GM12801 (cell line): ENCODE results near the gene GBA2.

Experiments
- TF ChIP-seq, protein P1 (sequence below): IDR thresholded peaks from one replicate; pipeline ENCODE4 v1.5.1; 2011; ENCODE audit warnings: control low read depth; ENCODE audit not compliant: insufficient read length; ENCODE audit errors: extremely low read depth

The GBA2 gene

DNA sequence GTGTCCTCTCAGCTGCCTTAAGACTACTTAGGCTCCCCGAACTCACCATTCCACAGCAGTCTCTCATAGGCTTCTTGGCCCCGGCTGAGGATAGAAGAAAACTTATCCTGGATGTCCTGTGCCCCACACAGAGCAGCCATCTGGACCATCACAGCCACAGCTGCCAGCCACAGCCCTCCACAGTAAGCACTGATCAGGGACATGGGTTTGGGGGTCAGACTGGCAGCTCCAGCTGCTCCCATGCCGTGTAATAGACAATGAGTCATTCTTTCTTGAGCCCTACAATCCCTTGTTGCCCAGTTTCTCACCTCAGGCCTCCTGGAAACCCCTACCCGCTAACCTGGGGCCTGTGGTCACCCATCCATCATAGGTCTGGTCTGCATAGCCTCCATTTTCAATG lies 10.8 kb downstream of the GBA2 start:
- TF ChIP-seq, protein P1, sequence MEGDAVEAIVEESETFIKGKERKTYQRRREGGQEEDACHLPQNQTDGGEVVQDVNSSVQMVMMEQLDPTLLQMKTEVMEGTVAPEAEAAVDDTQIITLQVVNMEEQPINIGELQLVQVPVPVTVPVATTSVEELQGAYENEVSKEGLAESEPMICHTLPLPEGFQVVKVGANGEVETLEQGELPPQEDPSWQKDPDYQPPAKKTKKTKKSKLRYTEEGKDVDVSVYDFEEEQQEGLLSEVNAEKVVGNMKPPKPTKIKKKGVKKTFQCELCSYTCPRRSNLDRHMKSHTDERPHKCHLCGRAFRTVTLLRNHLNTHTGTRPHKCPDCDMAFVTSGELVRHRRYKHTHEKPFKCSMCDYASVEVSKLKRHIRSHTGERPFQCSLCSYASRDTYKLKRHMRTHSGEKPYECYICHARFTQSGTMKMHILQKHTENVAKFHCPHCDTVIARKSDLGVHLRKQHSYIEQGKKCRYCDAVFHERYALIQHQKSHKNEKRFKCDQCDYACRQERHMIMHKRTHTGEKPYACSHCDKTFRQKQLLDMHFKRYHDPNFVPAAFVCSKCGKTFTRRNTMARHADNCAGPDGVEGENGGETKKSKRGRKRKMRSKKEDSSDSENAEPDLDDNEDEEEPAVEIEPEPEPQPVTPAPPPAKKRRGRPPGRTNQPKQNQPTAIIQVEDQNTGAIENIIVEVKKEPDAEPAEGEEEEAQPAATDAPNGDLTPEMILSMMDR: no peak

DNA sequence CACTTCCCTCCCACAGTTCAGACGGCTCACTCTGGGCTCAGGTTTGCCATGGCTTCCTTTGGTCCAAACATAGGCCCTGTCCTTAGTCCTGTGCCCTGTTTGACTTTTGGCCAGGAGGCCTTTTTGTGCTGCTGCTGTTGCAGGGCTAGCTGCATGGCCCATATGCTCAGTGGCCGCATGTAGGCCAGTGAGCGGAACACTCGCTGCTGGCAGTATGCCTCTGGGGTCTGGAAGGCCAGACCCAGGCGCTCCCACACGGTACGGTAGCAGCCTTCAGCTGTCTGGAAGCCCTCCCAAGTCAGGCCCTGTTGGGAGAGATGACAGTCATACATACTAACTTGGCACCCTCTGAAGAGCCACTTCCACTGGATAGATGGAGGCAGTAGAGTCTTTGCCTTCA lies 11.9 kb downstream of the GBA2 start:
- TF ChIP-seq, protein P1: no peak

DNA sequence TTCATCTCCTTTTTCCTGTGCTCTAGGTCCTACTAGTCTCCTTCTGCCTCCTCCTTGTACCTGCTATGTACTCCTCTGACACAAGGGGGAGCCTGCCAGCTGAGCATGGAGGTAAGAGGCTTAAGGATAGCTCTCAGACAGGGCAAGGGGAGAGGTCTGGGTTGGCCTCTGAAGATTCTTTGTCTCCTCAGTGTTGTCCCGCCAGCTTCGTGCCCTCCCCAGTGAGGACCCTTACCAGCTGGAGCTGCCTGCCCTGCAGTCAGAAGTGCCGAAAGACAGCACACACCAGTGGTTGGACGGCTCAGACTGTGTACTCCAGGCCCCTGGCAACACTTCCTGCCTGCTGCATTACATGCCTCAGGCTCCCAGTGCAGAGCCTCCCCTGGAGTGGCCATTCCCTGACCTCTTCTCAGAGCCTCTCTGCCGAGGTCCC lies 12.8 kb downstream of the GBA2 start:
- TF ChIP-seq, protein P1: peak; percentile 78

DNA sequence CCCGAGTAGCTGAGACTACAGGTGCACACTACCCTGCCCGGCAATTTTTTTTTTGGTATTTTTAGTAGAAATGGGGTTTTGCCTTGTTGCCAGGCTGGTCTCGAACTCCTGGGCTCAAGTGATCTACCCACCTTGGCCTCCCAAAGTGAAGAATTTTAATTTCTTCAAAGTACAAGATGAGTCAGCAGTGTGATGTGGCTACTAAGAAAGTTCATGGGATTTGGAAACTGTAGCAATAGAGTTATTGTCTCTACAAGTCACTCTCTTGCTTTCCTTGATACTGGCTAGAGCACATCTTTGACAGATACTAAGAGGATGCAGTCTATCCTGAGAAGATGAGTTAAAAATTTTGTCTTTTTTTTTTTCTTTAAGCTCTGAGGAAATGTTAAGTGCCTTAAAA lies 14.9 kb downstream of the GBA2 start:
- TF ChIP-seq, protein P1: no peak

DNA sequence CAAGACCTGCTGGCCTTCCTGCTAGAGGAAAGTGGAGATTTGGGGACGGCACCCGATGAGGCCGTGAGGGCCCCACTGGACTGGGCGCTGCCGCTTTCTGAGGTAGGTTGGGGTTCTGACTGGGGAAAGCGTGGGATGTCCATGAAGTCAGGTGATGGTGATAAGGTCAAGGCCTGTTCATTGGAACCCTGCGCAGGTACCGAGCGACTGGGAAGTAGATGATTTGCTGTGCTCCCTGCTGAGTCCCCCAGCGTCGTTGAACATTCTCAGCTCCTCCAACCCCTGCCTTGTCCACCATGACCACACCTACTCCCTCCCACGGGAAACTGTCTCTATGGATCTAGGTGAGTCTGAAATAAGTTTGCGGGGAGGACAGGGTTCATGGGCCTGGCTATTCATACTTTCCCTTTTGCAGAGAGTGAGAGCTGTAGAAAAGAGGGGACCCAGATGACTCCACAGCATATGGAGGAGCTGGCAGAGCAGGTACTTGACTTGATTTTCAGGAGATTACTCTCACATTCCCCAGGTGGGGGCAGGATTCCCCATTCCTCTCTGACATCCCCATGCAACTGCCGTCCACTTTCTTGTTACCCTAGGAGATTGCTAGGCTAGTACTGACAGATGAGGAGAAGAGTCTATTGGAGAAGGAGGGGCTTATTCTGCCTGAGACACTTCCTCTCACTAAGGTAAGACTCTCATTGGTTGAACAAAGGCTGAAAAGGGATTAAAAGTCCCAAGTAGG lies 16.1 kb downstream of the GBA2 start:
- TF ChIP-seq, protein P1: no peak

DNA sequence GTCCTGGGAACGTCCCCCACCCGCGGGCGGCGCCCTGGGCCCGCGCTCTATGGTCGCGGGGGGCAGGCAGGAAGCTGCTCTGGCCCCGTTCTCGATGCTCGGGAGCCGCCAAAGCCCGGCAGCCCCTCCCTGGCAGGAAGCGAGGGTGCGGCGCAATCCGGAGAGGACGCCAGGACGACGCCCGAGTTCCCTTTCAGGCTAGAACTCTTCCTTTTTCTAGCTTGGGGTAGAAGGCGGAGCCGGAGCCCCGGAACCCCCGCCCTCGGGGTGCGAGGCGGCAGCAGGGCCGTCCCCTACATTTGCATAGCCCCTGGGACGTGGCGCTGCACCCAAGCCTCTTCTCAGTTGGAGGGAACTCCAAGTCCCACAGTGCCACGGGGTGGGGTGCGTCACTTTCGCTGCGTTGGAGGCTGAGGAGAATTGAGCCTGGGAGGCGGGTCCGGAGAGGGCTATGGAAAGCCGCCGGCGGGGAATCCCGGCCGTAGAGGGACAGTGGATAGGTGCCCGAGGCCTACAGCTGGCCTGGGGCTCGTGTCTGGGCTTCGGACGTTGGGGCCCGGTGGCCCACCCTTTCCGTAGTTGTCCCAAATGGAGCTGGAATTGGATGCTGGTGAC lies 16.7 kb downstream of the GBA2 start, which contains the start of the genes CREB3 and TLN1:
CREB3 (plus strand) TSS at position 482 of the 615 bp plus-strand sequence; CDS start at position 589, 107 bp downstream.
TLN1 (minus strand) TSS at position 11 of the 615 bp plus-strand sequence. CDS start 6,501 bp downstream, outside the sequence.
- TF ChIP-seq, protein P1: no peak

DNA sequence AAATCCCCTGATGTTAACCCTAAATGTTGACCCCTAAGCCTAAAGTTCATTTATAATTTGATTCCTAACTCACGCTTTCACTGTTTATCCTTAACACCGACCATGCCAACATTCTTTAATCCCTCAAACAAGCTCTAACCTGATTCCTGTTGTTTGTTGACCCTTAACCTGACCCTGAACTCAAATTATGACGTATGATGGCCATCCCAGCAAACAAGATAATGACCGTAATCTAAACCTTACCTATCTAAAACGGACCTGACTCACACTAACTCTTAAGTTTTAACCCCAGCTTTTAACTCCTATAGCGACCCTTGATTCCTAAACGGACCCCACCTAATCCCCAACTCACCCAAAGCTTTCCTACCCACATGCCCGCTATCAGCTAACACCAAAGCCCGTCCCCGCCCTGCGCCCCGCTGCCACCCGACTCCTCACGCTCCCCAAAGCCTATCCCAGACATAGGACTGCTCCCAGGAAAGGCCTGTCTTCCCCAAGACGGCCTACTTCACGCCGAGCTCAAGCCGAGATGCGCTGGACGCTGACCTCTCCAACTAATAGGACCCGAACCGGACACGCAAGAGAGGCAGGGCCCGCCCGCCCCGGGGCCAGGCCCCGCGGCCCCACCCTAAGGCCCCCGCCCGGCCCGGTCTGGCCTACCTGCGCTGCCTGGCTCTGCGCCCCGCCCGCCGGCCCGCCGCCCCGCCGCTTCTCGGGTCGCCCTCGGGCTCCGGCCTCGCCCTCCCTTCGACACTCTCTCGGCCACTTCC lies 17.4 kb downstream of the GBA2 start:
- TF ChIP-seq, protein P1: no peak
